Ascending aorta (tissue), 2 donors: ENCODE data around the gene LRRC28. TPM values are rescaled to one million over a fixed set of nuclear protein-coding genes. Genes with fewer than 3 reads are reported as not detected.

Experiments
- DNase-seq, 2 donors: peaks; one replicate each; pipeline ENCODE4 v3.0.0-alpha.2; 2019; ENCODE audit warnings: low spot score in 2 of 2
- H3K27ac ChIP-seq, 2 donors: fragments of 200-600 bp; sonication (generic); one replicate each; pipeline ENCODE4 v1.5.1; 2016 to 2017; ENCODE audit warnings: mild to moderate bottlenecking in 1 of 2
- H3K27me3 ChIP-seq: fragments of 200-600 bp; sonication (generic); one replicate; pipeline ENCODE4 v1.5.1; 2017
- H3K36me3 ChIP-seq, 2 donors: fragments of 200-600 bp; sonication (generic); one replicate each; pipeline ENCODE4 v1.5.1; 2016
- H3K4me1 ChIP-seq, 2 donors: fragments of 200-600 bp; sonication (generic); one replicate each; pipeline ENCODE4 v1.5.1; 2016 to 2017; ENCODE audit warnings: mild to moderate bottlenecking in 1 of 2
- H3K4me3 ChIP-seq, 2 donors: fragments of 200-600 bp; sonication (generic); one replicate each; pipeline ENCODE4 v1.5.1; 2016 to 2017; ENCODE audit warnings: mild to moderate bottlenecking in 1 of 2
- H3K9me3 ChIP-seq, 2 donors: fragments of 200-600 bp; sonication (generic); one replicate each; pipeline ENCODE4 v1.5.1; 2016
- CTCF ChIP-seq, 3 experiments: fragments of 200-600 bp in 2 of 3; fragments of 450-650 bp in 1 of 3; sonication (generic) in 2 of 3; IDR thresholded peaks; one replicate each; pipeline ENCODE4 v1.5.1; 2016 to 2019; ENCODE audit warnings: antibody characterized with exemption in 3 of 3, mild to moderate bottlenecking in 1 of 3, moderate library complexity in 1 of 3
- intact Hi-C: fragments of 100-400 bp; cut with DNase I; formaldehyde crosslinking; loops from one replicate; pipeline ENCODE4 v1.15.1; 2023
- total RNA-seq: library from RNA; depleted of rRNA; stranded (reverse); fragments of >200 nt; gene quantifications from one replicate; pipeline ENCODE4 v1.1.0, GENCODE V29; 2016

Gene LRRC28
- total RNA-seq, 1 donor from 2014 or later: 24.2 TPM

- Histone ChIP-seq H3K9me3 (no peaks in the 10 kb centered on the region), H3K27ac (no peak overlapping the region), H3K4me1 (peaks cover 4 to 19% of the 10 kb centered on the region in 2 donors), H3K27me3 (no peaks in the 10 kb centered on the region), H3K4me3 (no peak overlapping the region), H3K36me3 (no peaks in the 10 kb centered on the region)
- intact Hi-C loops: no loop called here
- no peak for TF ChIP-seq CTCF (IDR thresholded peaks at IDR 0.05)
- no peak for DNase-seq
These were observed 160.8 kb downstream of the LRRC28 start for GRCh38 chr15:99412082-99412481.

- TF ChIP-seq CTCF (IDR thresholded peaks at IDR 0.05): no peak
- no peak for DNase-seq
- intact Hi-C loops: no loop called here
- no peaks in the 10 kb centered on the region for H3K36me3 ChIP-seq
- no peaks in the 10 kb centered on the region for H3K9me3 ChIP-seq
- H3K27ac ChIP-seq: no peak overlapping the region
- no peak overlapping the region for H3K4me3 ChIP-seq
- no peaks in the 10 kb centered on the region for H3K27me3 ChIP-seq
- peaks cover 4 to 19% of the 10 kb centered on the region in 2 donors for H3K4me1 ChIP-seq
These were observed 161.3 kb downstream of the LRRC28 start for GRCh38 chr15:99412626-99413025.

GRCh38 chr15:99413955-99414754 is 162.9 kb downstream of the LRRC28 start:
- intact Hi-C loops: no loop called here
- Histone ChIP-seq H3K27ac (no peak overlapping the region), H3K4me3 (no peak overlapping the region), H3K9me3 (no peaks in the 10 kb centered on the region), H3K36me3 (no peaks in the 10 kb centered on the region), H3K4me1 (peaks cover 0 to 9% of the 10 kb centered on the region in 2 donors), H3K27me3 (no peaks in the 10 kb centered on the region)
- no peak for DNase-seq
- no peak for TF ChIP-seq CTCF (IDR thresholded peaks at IDR 0.05)

GRCh38 chr15:99414755-99415731 is 163.8 kb downstream of the LRRC28 start:
- TF ChIP-seq CTCF (IDR thresholded peaks at IDR 0.05): no peak
- intact Hi-C loops: no loop called here

GRCh38 chr15:99416191-99417188 is 165.2 kb downstream of the LRRC28 start:
- Histone ChIP-seq H3K36me3 (no peaks in the 10 kb centered on the region), H3K4me3 (peak overlapping the region in 1 of 2 donors; percentile 13), H3K4me1 (no peaks in the 10 kb centered on the region), H3K27ac (peak overlapping the region in 1 of 2 donors; percentile 16), H3K9me3 (no peaks in the 10 kb centered on the region), H3K27me3 (no peaks in the 10 kb centered on the region)
- no peak for TF ChIP-seq CTCF (IDR thresholded peaks at IDR 0.05)
- DNase-seq: no peak
- intact Hi-C loops: no loop called here

More at GRCh38 chr15:99414755-99415731, 163.8 kb downstream of the LRRC28 start:
- H3K36me3 ChIP-seq: no peaks in the 10 kb centered on the region
- no peak for DNase-seq
- H3K4me1 ChIP-seq: no peaks in the 10 kb centered on the region
- H3K27ac ChIP-seq: no peak overlapping the region
- no peaks in the 10 kb centered on the region for H3K9me3 ChIP-seq
- no peak overlapping the region for H3K4me3 ChIP-seq
- no peaks in the 10 kb centered on the region for H3K27me3 ChIP-seq
